Naive thymus-derived CD8-positive, alpha-beta T cell (primary cell): Measurements from ENCODE around the gene CHMP1B. TPM values are rescaled to one million over a fixed set of nuclear protein-coding genes. Genes with fewer than 3 reads are reported as not detected.
A peak's percentile ranks its signal among the peaks of the same experiment; 100 is the strongest.

Experiments
- ATAC-seq, 2 donors: fragments of 150-1000 bp; cut with Tn5 transposase in 1 of 2; sonication (Bioruptor Pico), chemical (Tn5 transposase) in 1 of 2; 1 replicate in 1 of 2; 2 replicates in 1 of 2; pipeline ENCODE4 v1.10.0; 2021; ENCODE audit warnings: mild to moderate bottlenecking in 2 of 2, moderate library complexity in 2 of 2
- POLR2A ChIA-PET: fragments of 350-600 bp; sonication (Branson Sonifier 250); formaldehyde crosslinking; loops from one replicate; lab custom pipeline; 2021; ENCODE audit warnings: antibody characterized with exemption; lab: Charles Lee
- DNase-seq, 10 donors: peaks; one replicate each; pipeline versions ENCODE4 v3.0.0 to v3.0.0-alpha.2; 2020 to 2022
- H3K27ac Mint-ChIP-seq, 10 donors: one replicate each; pipeline ENCODE4 v1.8.0; 2020 to 2022; ENCODE audit warnings: mild to moderate bottlenecking in 10 of 10, mixed read lengths in 10 of 10, moderate library complexity in 4 of 10, inconsistent platforms in 1 of 10
- H3K27me3 Mint-ChIP-seq, 5 donors: one replicate each; pipeline ENCODE4 v1.8.0; 2021 to 2022; ENCODE audit warnings: mixed read lengths in 5 of 5
- H3K36me3 Mint-ChIP-seq, 3 donors: one replicate each; pipeline ENCODE4 v1.8.0; 2020 to 2022; ENCODE audit warnings: mixed read lengths in 3 of 3, mild to moderate bottlenecking in 2 of 3, inconsistent platforms in 1 of 3
- H3K4me1 Mint-ChIP-seq, 4 donors: one replicate each; pipeline ENCODE4 v1.8.0; 2021 to 2022; ENCODE audit warnings: mixed read lengths in 4 of 4
- H3K4me3 Mint-ChIP-seq, 10 donors: one replicate each; pipeline ENCODE4 v1.8.0; 2020 to 2022; ENCODE audit warnings: mild to moderate bottlenecking in 10 of 10, mixed read lengths in 10 of 10, moderate library complexity in 6 of 10, inconsistent platforms in 1 of 10
- H3K9me3 Mint-ChIP-seq, 9 donors: one replicate each; pipeline ENCODE4 v1.8.0; 2020 to 2022; ENCODE audit warnings: mixed read lengths in 9 of 9, mild to moderate bottlenecking in 3 of 9, inconsistent platforms in 1 of 9, moderate library complexity in 1 of 9
- polyA plus RNA-seq, 3 donors: library from polyadenylated mRNA; unstranded; fragments of 300-500 nt; fragmentation: Illumina TruSeq; gene quantifications; one replicate each; pipeline ENCODE4 v1.2.3, GENCODE V29; 2021
- total RNA-seq, 8 experiments: library from RNA in 2 of 8; stranded (reverse) in 2 of 8; gene quantifications; one replicate each; pipeline ENCODE4 v1.2.3 and lab custom pipeline; 2021 to 2026

The CHMP1B gene
- total and polyA plus RNA-seq, 5 experiments from 2014 or later = 45.2 to 58.0 (median 53.4) TPM

DNA sequence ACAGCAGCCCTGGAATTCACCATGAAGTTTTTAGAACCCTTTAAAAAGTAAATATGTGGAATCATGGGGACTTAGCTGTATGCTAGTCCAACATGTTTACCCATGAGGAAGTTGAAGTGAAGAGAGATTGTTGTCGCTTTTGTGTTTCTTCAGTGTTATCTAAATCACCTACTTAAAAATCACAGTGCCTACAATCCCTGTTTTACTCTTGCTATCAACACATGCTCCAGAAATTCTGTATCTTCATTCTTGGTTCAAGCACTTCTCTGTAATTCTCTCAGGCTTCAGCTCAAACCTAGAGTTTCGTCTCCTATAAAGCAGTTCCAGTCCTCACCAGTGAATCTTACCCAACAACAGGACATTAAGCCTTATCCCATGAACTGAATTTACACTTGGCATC lies 30.5 kb upstream of the CHMP1B start:
- DNase-seq (no peak), ATAC-seq (no peak)
- Mint-ChIP-seq H3K4me1 (no peaks in the 10 kb centered on the region), H3K9me3 (peaks cover 0 to 7% (median 0%) of the 10 kb centered on the region in 9 donors), H3K36me3 (no peaks in the 10 kb centered on the region), H3K4me3 (no peak overlapping the region), H3K27ac (no peak overlapping the region), H3K27me3 (peaks cover 0 to 5% (median 2%) of the 10 kb centered on the region in 5 donors)
- POLR2A ChIA-PET = no interaction called here

DNA sequence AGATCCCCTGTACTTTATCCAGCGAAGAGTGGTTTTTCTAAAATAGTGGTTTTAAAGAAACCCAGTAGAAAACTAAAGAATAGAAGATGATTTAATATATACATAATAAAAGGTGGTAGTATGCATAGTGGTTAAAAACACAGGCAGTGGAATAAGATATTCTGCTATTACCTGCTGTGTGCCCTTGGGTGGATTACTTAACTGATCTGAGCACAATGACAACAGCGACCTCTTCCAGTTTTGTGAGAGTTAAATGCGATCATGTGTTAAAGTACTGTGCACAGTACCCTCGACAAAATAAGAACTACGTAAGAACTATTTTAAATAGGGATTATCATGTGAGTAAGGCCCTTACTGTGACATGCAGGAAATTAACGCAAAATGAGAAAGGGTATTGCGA lies 30.0 kb upstream of the CHMP1B start:
- ATAC-seq = no peak
- POLR2A ChIA-PET = no interaction called here
- no peak overlapping the region for H3K4me3 Mint-ChIP-seq
- peaks cover 0 to 3% (median 2%) of the 10 kb centered on the region in 5 donors for H3K27me3 Mint-ChIP-seq
- H3K9me3 Mint-ChIP-seq = peaks cover 0 to 7% (median 0%) of the 10 kb centered on the region in 9 donors
- no peaks in the 10 kb centered on the region for H3K36me3 Mint-ChIP-seq
- H3K27ac Mint-ChIP-seq = no peak overlapping the region
- no peak for DNase-seq
- H3K4me1 Mint-ChIP-seq = no peaks in the 10 kb centered on the region

DNA sequence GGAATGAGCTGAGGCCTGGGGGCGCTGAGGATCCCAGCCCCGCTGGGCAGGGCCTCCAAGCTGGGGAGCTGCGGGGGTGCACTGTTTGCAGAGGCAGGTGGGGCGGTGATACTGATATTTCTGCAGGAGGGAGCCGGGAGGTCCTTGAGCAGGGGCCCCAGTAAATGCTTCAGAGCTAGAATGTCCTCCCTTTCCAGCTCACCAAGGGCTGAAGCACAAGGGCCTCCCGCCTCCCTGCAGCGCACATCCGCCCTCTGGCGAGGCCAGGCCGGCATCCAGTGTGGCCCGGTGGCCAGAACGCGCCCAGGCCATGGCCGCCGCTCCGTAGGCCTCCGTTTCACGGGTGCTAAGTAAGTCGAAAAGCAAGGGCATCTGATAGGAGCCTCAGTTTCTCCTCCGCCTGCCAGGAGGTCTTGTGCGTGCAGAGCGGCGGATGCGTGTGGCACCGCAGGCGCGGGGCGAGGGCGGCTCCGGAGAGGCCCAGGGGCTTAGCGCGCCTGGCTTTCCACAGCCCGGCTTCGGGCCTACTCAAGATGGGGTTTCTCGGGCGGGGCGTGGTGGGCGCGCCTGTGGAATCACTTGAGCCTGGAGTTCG lies 29.5 kb upstream of the CHMP1B start:
- H3K9me3 Mint-ChIP-seq = peaks cover 0 to 7% (median 0%) of the 10 kb centered on the region in 9 donors
- H3K4me3 Mint-ChIP-seq = no peak overlapping the region
- peaks cover 0 to 3% (median 2%) of the 10 kb centered on the region in 5 donors for H3K27me3 Mint-ChIP-seq
- POLR2A ChIA-PET = no interaction called here
- H3K4me1 Mint-ChIP-seq = no peaks in the 10 kb centered on the region
- DNase-seq = no peak
- no peak for ATAC-seq
- no peaks in the 10 kb centered on the region for H3K36me3 Mint-ChIP-seq
- no peak overlapping the region for H3K27ac Mint-ChIP-seq

DNA sequence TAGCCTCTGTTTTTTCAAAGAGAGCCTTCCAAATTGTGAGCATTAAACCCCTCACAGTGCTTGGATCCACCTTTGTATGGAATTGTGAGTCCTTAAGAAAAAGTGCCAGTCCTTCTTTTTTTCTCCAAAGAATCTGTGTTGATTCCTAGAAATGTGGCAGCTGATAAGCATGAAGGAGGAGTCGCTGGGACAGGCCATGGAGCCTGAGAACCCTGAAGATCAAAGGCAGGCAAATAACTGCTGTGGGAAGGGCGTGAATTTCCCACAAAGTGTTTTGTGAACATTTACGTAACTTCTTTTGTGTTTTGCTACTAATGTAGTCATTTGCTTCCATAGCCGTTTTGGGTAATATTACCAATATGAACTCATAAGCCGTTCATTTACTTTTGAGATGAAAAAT lies 27.7 kb upstream of the CHMP1B start:
- Mint-ChIP-seq H3K27me3 (peaks cover 0 to 2% (median 0%) of the 10 kb centered on the region in 5 donors), H3K4me3 (no peak overlapping the region), H3K36me3 (no peaks in the 10 kb centered on the region), H3K27ac (no peak overlapping the region), H3K9me3 (peaks cover 0 to 7% (median 0%) of the 10 kb centered on the region in 9 donors), H3K4me1 (no peaks in the 10 kb centered on the region)
- DNase-seq (no peak), ATAC-seq (no peak)
- POLR2A ChIA-PET = no interaction called here

GRCh38 chr18:11826836-11827235 lies 24.4 kb upstream of the CHMP1B start:
- Mint-ChIP-seq H3K27me3 (peaks cover 0 to 2% (median 0%) of the 10 kb centered on the region in 5 donors), H3K9me3 (no peaks in the 10 kb centered on the region), H3K4me1 (no peaks in the 10 kb centered on the region), H3K27ac (peak overlapping the region in 1 of 10 donors; percentile 45), H3K4me3 (no peak overlapping the region), H3K36me3 (no peaks in the 10 kb centered on the region)
- POLR2A ChIA-PET = no interaction called here
- no peak for ATAC-seq
- no peak for DNase-seq

GRCh38 chr18:11828786-11829432 lies 22.3 kb upstream of the CHMP1B start:
- ATAC-seq (no peak), DNase-seq (no peak)
- Mint-ChIP-seq H3K4me1 (no peaks in the 10 kb centered on the region), H3K9me3 (no peaks in the 10 kb centered on the region), H3K36me3 (no peaks in the 10 kb centered on the region), H3K27me3 (no peaks in the 10 kb centered on the region), H3K27ac (no peak overlapping the region), H3K4me3 (no peak overlapping the region)
- POLR2A ChIA-PET = interaction anchor here (0.7 kb wide), 1 partner anchor 21 kb away, joined by 3 read pairs; no protein-coding TSS in a partner anchor

DNA sequence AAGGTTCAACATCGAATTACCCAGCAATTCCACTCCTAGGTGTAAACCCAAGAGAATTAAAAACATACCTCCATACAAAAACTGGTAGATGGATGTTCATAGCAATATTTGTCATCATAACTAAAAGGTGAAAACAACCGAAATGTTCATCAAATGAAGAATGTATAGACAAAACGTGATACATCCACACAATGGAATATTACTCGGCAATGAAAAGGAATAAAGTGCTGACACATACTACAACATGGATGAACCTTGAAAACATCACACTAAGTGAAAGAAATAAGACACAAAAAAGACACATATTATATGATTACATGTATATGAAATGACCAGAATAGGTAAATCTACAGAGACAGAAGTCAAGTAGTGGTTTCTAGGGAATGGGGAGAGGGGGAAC lies 20.6 kb upstream of the CHMP1B start:
- Mint-ChIP-seq H3K27ac (no peak overlapping the region), H3K27me3 (no peaks in the 10 kb centered on the region), H3K9me3 (no peaks in the 10 kb centered on the region), H3K36me3 (no peaks in the 10 kb centered on the region), H3K4me3 (no peak overlapping the region), H3K4me1 (no peaks in the 10 kb centered on the region)
- DNase-seq (no peak), ATAC-seq (no peak)
- POLR2A ChIA-PET = no interaction called here

DNA sequence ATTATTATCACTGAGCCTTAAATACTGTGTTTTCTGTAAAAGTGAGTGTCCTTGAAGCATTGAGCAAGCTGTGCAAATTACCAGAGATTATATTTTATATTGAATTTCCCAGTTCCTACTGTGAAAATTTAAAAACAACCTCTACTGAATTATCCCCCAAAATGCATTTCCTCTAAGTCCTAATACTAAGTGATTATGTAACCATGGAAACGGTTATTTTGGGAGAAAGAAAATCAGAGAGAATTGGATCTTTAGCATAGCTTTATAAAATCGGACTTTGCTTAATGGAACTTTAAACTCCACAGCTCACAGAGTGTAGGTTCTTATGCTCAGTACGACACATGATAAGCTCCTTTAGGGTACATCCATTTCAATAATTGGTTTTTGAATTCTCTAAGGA lies 19.3 kb upstream of the CHMP1B start:
- H3K4me1 Mint-ChIP-seq = no peaks in the 10 kb centered on the region
- no peaks in the 10 kb centered on the region for H3K9me3 Mint-ChIP-seq
- no peaks in the 10 kb centered on the region for H3K36me3 Mint-ChIP-seq
- POLR2A ChIA-PET = no interaction called here
- H3K27me3 Mint-ChIP-seq = no peaks in the 10 kb centered on the region
- no peak for DNase-seq
- ATAC-seq = no peak
- H3K4me3 Mint-ChIP-seq = no peak overlapping the region
- no peak overlapping the region for H3K27ac Mint-ChIP-seq

DNA sequence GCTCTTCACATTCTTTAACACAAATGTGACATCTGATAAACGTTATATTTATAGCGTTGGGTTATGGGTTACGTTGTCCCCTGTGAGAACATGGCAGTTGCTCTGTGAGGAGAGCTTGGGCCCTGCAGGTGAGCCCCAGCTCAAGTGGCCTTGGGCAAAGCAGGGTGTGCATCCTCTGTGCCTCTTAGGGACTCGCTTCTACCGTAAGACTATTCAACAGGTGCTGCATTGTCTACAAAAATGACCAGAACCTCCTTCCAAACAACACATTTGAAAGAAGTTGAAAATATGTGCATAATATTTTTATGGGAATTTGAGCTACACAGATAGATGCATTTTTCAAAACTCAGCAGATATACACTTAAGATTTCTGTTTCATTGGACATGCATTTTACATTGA lies 16.4 kb upstream of the CHMP1B start:
- Mint-ChIP-seq H3K36me3 (no peaks in the 10 kb centered on the region), H3K9me3 (no peaks in the 10 kb centered on the region), H3K27ac (no peak overlapping the region), H3K4me1 (no peaks in the 10 kb centered on the region), H3K4me3 (no peak overlapping the region), H3K27me3 (no peaks in the 10 kb centered on the region)
- ATAC-seq = no peak
- POLR2A ChIA-PET = no interaction called here
- no peak for DNase-seq

DNA sequence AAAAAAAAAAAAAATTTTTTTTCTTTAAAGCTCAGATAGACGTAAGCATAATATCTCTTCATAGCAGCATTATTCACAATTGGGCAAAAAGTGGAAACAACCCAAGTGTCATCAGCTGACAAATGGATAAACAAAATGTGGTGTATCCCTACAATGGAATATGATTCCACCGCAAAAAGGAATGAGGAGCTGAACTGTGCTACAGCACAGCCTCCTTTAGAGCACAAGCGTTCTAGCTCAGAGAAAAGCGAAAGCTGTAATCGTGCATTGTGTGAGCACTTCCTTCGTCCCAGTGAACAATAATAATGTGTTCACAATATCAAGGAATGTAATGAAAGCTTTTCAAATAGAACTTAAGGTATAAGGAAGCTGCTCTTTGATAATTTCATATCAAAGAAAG lies 11.7 kb upstream of the CHMP1B start:
- no peak for DNase-seq
- no peak overlapping the region for H3K27ac Mint-ChIP-seq
- H3K4me3 Mint-ChIP-seq = no peak overlapping the region
- H3K27me3 Mint-ChIP-seq = no peaks in the 10 kb centered on the region
- POLR2A ChIA-PET = interaction anchor here (0.6 to 1.5 kb wide), 3 partner anchors 8 to 17 kb away, joined by 3 to 10 read pairs (median 4); no protein-coding TSS in a partner anchor
- no peaks in the 10 kb centered on the region for H3K4me1 Mint-ChIP-seq
- ATAC-seq = no peak
- H3K36me3 Mint-ChIP-seq = no peaks in the 10 kb centered on the region
- H3K9me3 Mint-ChIP-seq = no peaks in the 10 kb centered on the region

DNA sequence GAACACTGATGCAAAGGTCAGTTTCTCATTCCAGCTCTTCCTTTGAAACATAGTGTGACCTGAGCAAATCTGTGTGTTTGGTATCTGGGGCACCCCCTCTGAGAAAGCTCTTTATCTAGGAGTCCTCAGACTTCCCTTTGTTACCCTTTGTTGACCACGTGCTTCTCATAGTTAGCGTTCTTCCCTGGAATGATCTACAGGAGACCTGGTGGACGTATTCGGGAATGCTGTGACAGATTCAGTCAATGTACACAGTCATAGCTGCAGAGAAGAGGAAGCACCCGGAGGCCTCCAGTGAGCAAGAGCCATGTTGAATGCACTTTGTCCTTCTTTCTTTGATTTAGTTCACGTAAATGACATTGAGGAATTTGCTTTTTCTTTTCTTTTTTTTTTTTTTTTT lies 10.7 kb upstream of the CHMP1B start:
- H3K27me3 Mint-ChIP-seq = no peaks in the 10 kb centered on the region
- no peak overlapping the region for H3K4me3 Mint-ChIP-seq
- no peaks in the 10 kb centered on the region for H3K36me3 Mint-ChIP-seq
- DNase-seq = no peak
- no peak for ATAC-seq
- H3K27ac Mint-ChIP-seq = no peak overlapping the region
- POLR2A ChIA-PET = interaction anchor here (1.5 kb wide), 1 partner anchor 9 kb away, joined by 10 read pairs; no protein-coding TSS in a partner anchor
- no peaks in the 10 kb centered on the region for H3K9me3 Mint-ChIP-seq
- H3K4me1 Mint-ChIP-seq = no peaks in the 10 kb centered on the region

DNA sequence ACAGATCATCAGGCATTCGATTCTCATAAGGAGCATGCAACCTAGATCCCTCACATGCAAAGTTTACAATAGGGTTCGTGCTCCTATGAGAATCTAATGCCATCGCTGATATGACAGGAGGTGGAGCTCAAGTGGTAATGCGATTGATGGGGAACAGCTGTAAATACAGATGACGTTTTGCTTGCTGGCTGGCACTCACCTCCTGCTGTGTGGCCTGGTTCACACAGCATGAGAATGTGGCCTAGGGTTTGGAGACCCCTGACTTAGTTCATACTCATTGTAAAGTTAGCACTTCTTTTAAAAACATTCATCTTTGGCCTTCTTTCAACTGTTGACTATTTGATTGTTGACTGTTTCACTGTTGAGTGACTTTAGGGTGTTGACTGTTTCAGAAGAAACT lies 8.7 kb upstream of the CHMP1B start:
- POLR2A ChIA-PET = no interaction called here
- Mint-ChIP-seq H3K27ac (no peak overlapping the region), H3K27me3 (no peaks in the 10 kb centered on the region), H3K36me3 (no peaks in the 10 kb centered on the region), H3K4me3 (no peak overlapping the region), H3K9me3 (no peaks in the 10 kb centered on the region), H3K4me1 (no peaks in the 10 kb centered on the region)
- no peak for DNase-seq
- ATAC-seq = no peak

- Mint-ChIP-seq H3K4me3 (no peak overlapping the region), H3K4me1 (peaks cover 0 to 4% (median 0%) of the 10 kb centered on the region in 4 donors), H3K27ac (no peak overlapping the region), H3K9me3 (no peaks in the 10 kb centered on the region), H3K27me3 (no peaks in the 10 kb centered on the region), H3K36me3 (no peaks in the 10 kb centered on the region)
- POLR2A ChIA-PET = no interaction called here
- DNase-seq (no peak), ATAC-seq (no peak)
Measured at GRCh38 chr18:11844436-11844835, 6.8 kb upstream of the CHMP1B start.
